HepG2 (cell line): ENCODE measurements around the gene STK32B. TPM values are rescaled to one million over a fixed set of nuclear protein-coding genes. Genes with fewer than 3 reads are reported as not detected.

Experiments
- ATAC-seq: fragments of 200-7000 bp; cut with Tn5 transposase; 3 replicates; pipeline ENCODE4 v1.9.1; 2020; ENCODE audit warnings: mild to moderate bottlenecking, moderate library complexity
- BruUV-seq: library from RNA; stranded (reverse); fragments of 400-500 nt; replicated peaks from 2 replicates; lab custom pipeline; 2021; lab: Mats Ljungman, UMichigan
- CTCF ChIA-PET: fragments of 300-600 bp; formaldehyde crosslinking; extraction: SDS; loops from one replicate; lab custom pipeline; 2021; ENCODE audit warnings: low total read pairs, inconsistent platforms, low intra/inter-chr PET ratio; lab: Yijun Ruan, JAX
- POLR2A ChIA-PET: fragments of 350-600 bp; sonication (Branson Sonifier 250); formaldehyde crosslinking; loops from one replicate; lab custom pipeline; 2020; ENCODE audit warnings: antibody characterized with exemption, inconsistent platforms; lab: Yijun Ruan, JAX
- DNase-seq: peaks from one replicate; pipeline ENCODE4 v3.0.0-alpha.2; 2015; ENCODE audit warnings: low spot score
- FAIRE-seq: peaks from 3 replicates; lab custom pipeline; 2011; peaks lifted over from hg19 to GRCh38; lab: Jason Lieb, UNC
- H2AFZ ChIP-seq: one replicate; pipeline ENCODE4 v1.6.1; 2011; ENCODE audit warnings: low read length, inconsistent platforms
- H3K27ac ChIP-seq: fragments of 300-600 bp; 3 replicates; pipeline ENCODE4 v1.8.0; 2011; ENCODE audit warnings: mixed run types, mild to moderate bottlenecking, mixed read lengths, low read length, inconsistent platforms; ENCODE audit not compliant: insufficient read depth; ENCODE audit errors: extremely low read length
- H3K27me3 ChIP-seq, 2 experiments: fragments of 200-600 bp in 1 of 2; 2 replicates in 1 of 2; 3 replicates in 1 of 2; pipeline versions ENCODE4 v1.6.0 to v1.8.0; 2011; ENCODE audit warnings: low read length in 2 of 2, mild to moderate bottlenecking in 2 of 2, moderate library complexity in 2 of 2, inconsistent platforms in 1 of 2; ENCODE audit not compliant: insufficient read depth in 2 of 2, control insufficient read depth in 1 of 2
- H3K36me3 ChIP-seq, 2 experiments: fragments of 200-600 bp in 1 of 2; replicated peaks in 1 of 2; 2 replicates in 1 of 2; 3 replicates in 1 of 2; pipeline versions ENCODE4 v1.5.1 to v1.8.0; 2011; ENCODE audit warnings: low read length in 2 of 2, inconsistent platforms in 1 of 2; ENCODE audit not compliant: insufficient read depth in 2 of 2, control insufficient read depth in 1 of 2
- H3K4me1 ChIP-seq: 2 replicates; pipeline ENCODE4 v1.5.1; 2012; ENCODE audit warnings: low read length, inconsistent platforms; ENCODE audit not compliant: insufficient read depth
- H3K4me2 ChIP-seq: 2 replicates; pipeline ENCODE4 v1.6.0; 2011; ENCODE audit warnings: low read depth, low read length, inconsistent platforms
- H3K4me3 ChIP-seq, 3 experiments: fragments of 200-600 bp in 1 of 3; sonication (generic), shearing (Covaris generic) in 1 of 3; replicated peaks in 1 of 3; 2 replicates each; pipeline ENCODE4 v1.5.1; 2011 to 2016; ENCODE audit warnings: low read length in 3 of 3, inconsistent platforms in 2 of 3, low read depth in 2 of 3, mild to moderate bottlenecking in 2 of 3, control low read depth in 1 of 3, mixed read lengths in 1 of 3; ENCODE audit not compliant: insufficient read depth in 1 of 3
- H3K79me2 ChIP-seq: one replicate; pipeline ENCODE4 v1.6.1; 2011; ENCODE audit warnings: low read length, inconsistent platforms; ENCODE audit not compliant: insufficient read depth
- H3K9ac ChIP-seq: 2 replicates; pipeline ENCODE4 v1.6.0; 2011; ENCODE audit warnings: mild to moderate bottlenecking, low read depth, low read length, inconsistent platforms; ENCODE audit not compliant: insufficient read depth
- H3K9me3 ChIP-seq: 2 replicates; pipeline ENCODE4 v1.5.1; 2012; ENCODE audit warnings: mild to moderate bottlenecking, low read length
- H4K20me1 ChIP-seq: 2 replicates; pipeline ENCODE4 v1.6.0; 2011; ENCODE audit warnings: inconsistent platforms, mild to moderate bottlenecking, low read length, moderate library complexity; ENCODE audit not compliant: insufficient read depth
- ATF5 ChIP-seq: sonication (generic); formaldehyde crosslinking; IDR thresholded peaks from 2 replicates; pipeline ENCODE4 v1.4.0; 2020; ENCODE audit warnings: mild to moderate bottlenecking, low read depth, missing genetic modification reagents
- CBX2 ChIP-seq, 2 experiments: fragments of 200-600 bp in 1 of 2; sonication (generic); formaldehyde crosslinking in 1 of 2; IDR thresholded peaks; 2 replicates each; pipeline versions ENCODE4 v1.7.0 to v1.8.1; 2018 to 2022; ENCODE audit warnings: low read depth in 2 of 2, low read length in 1 of 2, mild to moderate bottlenecking in 1 of 2, missing genetic modification reagents in 1 of 2
- POGK ChIP-seq: sonication (generic); formaldehyde crosslinking; conservative IDR thresholded peaks from 2 replicates; pipeline ENCODE4 v1.8.0; 2022; ENCODE audit warnings: mild to moderate bottlenecking, moderate library complexity, missing genetic modification reagents
- RXRA ChIP-seq: sonication (generic); formaldehyde crosslinking; IDR thresholded peaks from 2 replicates; pipeline ENCODE4 v1.5.1; 2020; ENCODE audit warnings: missing genetic modification reagents
- SOX6 ChIP-seq, 2 experiments: fragments of 450-650 bp in 1 of 2; sonication (generic) in 1 of 2; formaldehyde crosslinking in 1 of 2; IDR thresholded peaks; 2 replicates each; pipeline versions ENCODE4 v1.4.0 to v1.6.1; 2017 to 2020; ENCODE audit warnings: antibody characterized with exemption in 1 of 2, mild to moderate bottlenecking in 1 of 2, missing genetic modification reagents in 1 of 2
- ZNF225 ChIP-seq: sonication (generic); formaldehyde crosslinking; IDR thresholded peaks from 2 replicates; pipeline ENCODE4 v1.4.0; 2020; ENCODE audit warnings: mild to moderate bottlenecking, missing genetic modification reagents
- ZNF230 ChIP-seq: sonication (generic); formaldehyde crosslinking; IDR thresholded peaks from 2 replicates; pipeline ENCODE4 v1.4.0; 2020; ENCODE audit warnings: mild to moderate bottlenecking, missing genetic modification reagents
- ZNF616 ChIP-seq: sonication (generic); formaldehyde crosslinking; IDR thresholded peaks from 2 replicates; pipeline ENCODE4 v1.5.0; 2020; ENCODE audit warnings: low read depth, mild to moderate bottlenecking, missing genetic modification reagents
- WGBS: methylation state at CpG from one replicate; pipeline ENCODE4 v1.1.6; 2017; ENCODE audit warnings: low lambda C conversion rate; 5-methylcytosine and 5-hydroxymethylcytosine counted together
- in situ Hi-C: cut with HindIII; loops from 2 replicates; pipeline ENCODE4 v1.10.0; 2017; ENCODE audit warnings: low pct_unique_long_range_greater_than_20kb; ENCODE audit not compliant: extremely low pct_ligation_motif_present
- intact Hi-C: fragments of 100-400 bp; cut with micrococcal nuclease; formaldehyde crosslinking; loops from one replicate; pipeline ENCODE4 v1.10.0; 2022; ENCODE audit not compliant: unreplicated experiment
- polyA plus RNA-seq, 8 experiments: library from polyadenylated mRNA; depleted of rRNA in 3 of 8; stranded (reverse) in 7 of 8; unstranded in 1 of 8; fragments of >200 nt; fragmentation: Illumina TruSeq in 4 of 8; extraction: Trizol in 4 of 8; gene quantifications; 2 replicates each; pipeline versions ENCODE4 v1.2.1 to v1.2.3, GENCODE V29; 2011 to 2016; ENCODE audit warnings: low read depth in 4 of 8, missing spikeins in 1 of 8, mixed read lengths in 1 of 8; ENCODE audit not compliant: insufficient read depth in 1 of 8
- total RNA-seq, 5 experiments: library from RNA; depleted of rRNA; stranded (reverse); fragments of >200 nt; fragmentation: Illumina TruSeq; extraction: Trizol; gene quantifications; 2 replicates each; pipeline ENCODE4 v1.2.3, GENCODE V29; 2016; ENCODE audit warnings: low read depth in 1 of 5

The STK32B gene
- total and polyA plus RNA-seq, 2 of the 13 experiments (the other 11 are each of a cell fraction or from before 2014, with no cell fraction given), result not detected

DNA sequence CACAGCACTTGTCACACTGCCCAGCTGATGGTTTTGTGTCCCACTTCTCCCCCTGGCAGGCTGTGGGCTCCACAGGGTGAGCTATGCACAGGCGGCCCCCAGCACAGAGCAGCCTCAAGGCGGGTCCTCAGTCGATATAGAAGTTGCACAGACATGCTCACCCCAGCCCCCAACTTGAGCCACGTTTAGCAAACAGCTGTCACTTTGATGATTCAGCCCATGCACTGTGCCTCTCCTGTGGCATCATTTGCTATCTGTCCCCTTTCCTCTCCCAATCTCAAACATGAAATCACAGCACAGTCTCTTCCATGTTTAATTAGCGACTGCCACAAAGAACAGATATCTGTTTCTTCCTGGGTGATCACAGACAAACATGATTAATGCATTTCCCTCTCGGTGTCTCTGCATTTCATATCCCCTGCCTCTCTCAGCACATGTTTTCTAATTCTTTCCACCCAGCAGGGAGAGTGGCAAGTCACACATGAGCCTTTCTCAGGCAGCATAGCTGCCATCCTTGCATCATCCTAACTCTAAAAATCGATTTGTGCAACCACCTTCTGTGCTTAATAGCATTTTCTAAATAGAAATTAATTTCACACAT, 452.2 kb downstream of the STK32B start:
- POLR2A ChIA-PET, result no interaction called here
- Histone ChIP-seq H3K4me3 (no peak overlapping the region), H3K4me1 (no peaks in the 10 kb centered on the region), H4K20me1 (no peaks in the 10 kb centered on the region), H3K27me3 (peaks cover 0 to 3% of the 10 kb centered on the region in 2 experiments; a peak in 1 of 5 replicates), H3K4me2 (no peak overlapping the region), H3K36me3 (no peaks in the 10 kb centered on the region)
- no peak for DNase-seq
- no peak for TF ChIP-seq ZNF616
- TF ChIP-seq ATF5, result no peak
- TF ChIP-seq SOX6 (IDR thresholded peaks at IDR 0.05), result no peak
- TF ChIP-seq SOX6 (CRISPR knock-in tag; IDR thresholded peaks at IDR 0.05), result no peak
- TF ChIP-seq ZNF225 (CRISPR knock-in tag), result no peak
- no peak for TF ChIP-seq ZNF230 (CRISPR knock-in tag)
- no peak for TF ChIP-seq RXRA (CRISPR knock-in tag)
- no peak for TF ChIP-seq POGK
- no peak for TF ChIP-seq CBX2 (IDR thresholded peaks at IDR 0.05; ENCODE audit: low read depth, low read length)
- TF ChIP-seq CBX2 (CRISPR knock-in tag; IDR thresholded peaks at IDR 0.05; ENCODE audit: low read depth), result no peak
- TF ChIP-seq, all 625 proteins: peak for 0
- CTCF ChIA-PET, result no interaction called here
- 2% methylated on average over 3 of the region's 7 CpGs for WGBS
- Histone ChIP-seq H2AFZ (no peak overlapping the region), H3K27ac (no peak overlapping the region), H3K79me2 (no peaks in the 10 kb centered on the region), H3K9ac (no peak overlapping the region), H3K9me3 (no peaks in the 10 kb centered on the region)
- ATAC-seq (no peak), FAIRE-seq (no peak)
- intact Hi-C loops (no loop called here), in situ Hi-C loops (no loop called here)
- BruUV-seq, result no TSS peak
